HepG2 (cell line): ENCODE results near the gene GDI1. TPM values are rescaled to one million over a fixed set of nuclear protein-coding genes. Genes with fewer than 3 reads are reported as not detected.

Experiments used
- ATAC-seq: fragments of 200-7000 bp; cut with Tn5 transposase; 3 replicates; pipeline ENCODE4 v1.9.1; 2020; ENCODE audit warnings: mild to moderate bottlenecking, moderate library complexity
- BruUV-seq: library from RNA; stranded (reverse); fragments of 400-500 nt; replicated peaks from 2 replicates; lab custom pipeline; 2021; lab: Mats Ljungman, UMichigan
- CTCF ChIA-PET: fragments of 300-600 bp; formaldehyde crosslinking; extraction: SDS; loops from one replicate; lab custom pipeline; 2021; ENCODE audit warnings: low total read pairs, inconsistent platforms, low intra/inter-chr PET ratio; lab: Yijun Ruan, JAX
- POLR2A ChIA-PET: fragments of 350-600 bp; sonication (Branson Sonifier 250); formaldehyde crosslinking; loops from one replicate; lab custom pipeline; 2020; ENCODE audit warnings: antibody characterized with exemption, inconsistent platforms; lab: Yijun Ruan, JAX
- DNase-seq: peaks from one replicate; pipeline ENCODE4 v3.0.0-alpha.2; 2015; ENCODE audit warnings: low spot score
- FAIRE-seq: peaks from 3 replicates; lab custom pipeline; 2011; peaks lifted over from hg19 to GRCh38; lab: Jason Lieb, UNC
- H2AFZ ChIP-seq: one replicate; pipeline ENCODE4 v1.6.1; 2011; ENCODE audit warnings: low read length, inconsistent platforms
- H3K27ac ChIP-seq: fragments of 300-600 bp; 3 replicates; pipeline ENCODE4 v1.8.0; 2011; ENCODE audit warnings: mixed run types, mild to moderate bottlenecking, mixed read lengths, low read length, inconsistent platforms; ENCODE audit not compliant: insufficient read depth; ENCODE audit errors: extremely low read length
- H3K27me3 ChIP-seq, 2 experiments: fragments of 200-600 bp in 1 of 2; 2 replicates in 1 of 2; 3 replicates in 1 of 2; pipeline versions ENCODE4 v1.6.0 to v1.8.0; 2011; ENCODE audit warnings: low read length in 2 of 2, mild to moderate bottlenecking in 2 of 2, moderate library complexity in 2 of 2, inconsistent platforms in 1 of 2; ENCODE audit not compliant: insufficient read depth in 2 of 2, control insufficient read depth in 1 of 2
- H3K36me3 ChIP-seq, 2 experiments: fragments of 200-600 bp in 1 of 2; replicated peaks in 1 of 2; 2 replicates in 1 of 2; 3 replicates in 1 of 2; pipeline versions ENCODE4 v1.5.1 to v1.8.0; 2011; ENCODE audit warnings: low read length in 2 of 2, inconsistent platforms in 1 of 2; ENCODE audit not compliant: insufficient read depth in 2 of 2, control insufficient read depth in 1 of 2
- H3K4me1 ChIP-seq: 2 replicates; pipeline ENCODE4 v1.5.1; 2012; ENCODE audit warnings: low read length, inconsistent platforms; ENCODE audit not compliant: insufficient read depth
- H3K4me2 ChIP-seq: 2 replicates; pipeline ENCODE4 v1.6.0; 2011; ENCODE audit warnings: low read depth, low read length, inconsistent platforms
- H3K4me3 ChIP-seq, 3 experiments: fragments of 200-600 bp in 1 of 3; sonication (generic), shearing (Covaris generic) in 1 of 3; replicated peaks in 1 of 3; 2 replicates each; pipeline ENCODE4 v1.5.1; 2011 to 2016; ENCODE audit warnings: low read length in 3 of 3, inconsistent platforms in 2 of 3, low read depth in 2 of 3, mild to moderate bottlenecking in 2 of 3, control low read depth in 1 of 3, mixed read lengths in 1 of 3; ENCODE audit not compliant: insufficient read depth in 1 of 3
- H3K79me2 ChIP-seq: one replicate; pipeline ENCODE4 v1.6.1; 2011; ENCODE audit warnings: low read length, inconsistent platforms; ENCODE audit not compliant: insufficient read depth
- H3K9ac ChIP-seq: 2 replicates; pipeline ENCODE4 v1.6.0; 2011; ENCODE audit warnings: mild to moderate bottlenecking, low read depth, low read length, inconsistent platforms; ENCODE audit not compliant: insufficient read depth
- H3K9me3 ChIP-seq: 2 replicates; pipeline ENCODE4 v1.5.1; 2012; ENCODE audit warnings: mild to moderate bottlenecking, low read length
- H4K20me1 ChIP-seq: 2 replicates; pipeline ENCODE4 v1.6.0; 2011; ENCODE audit warnings: inconsistent platforms, mild to moderate bottlenecking, low read length, moderate library complexity; ENCODE audit not compliant: insufficient read depth
- ELF3 ChIP-seq: IDR thresholded peaks from 2 replicates; pipeline ENCODE4 v1.6.1; 2016; ENCODE audit warnings: missing genetic modification reagents, missing compliant biosample characterization
- FOSL2 ChIP-seq: sonication (generic); formaldehyde crosslinking; IDR thresholded peaks from 2 replicates; pipeline ENCODE4 v1.4.0; 2020; ENCODE audit warnings: missing genetic modification reagents
- FOXC1 ChIP-seq: sonication (generic); formaldehyde crosslinking; IDR thresholded peaks from 2 replicates; pipeline ENCODE4 v1.8.0; 2022; ENCODE audit warnings: mild to moderate bottlenecking, missing genetic modification reagents, borderline replicate concordance
- GPN1 ChIP-seq: sonication (generic); formaldehyde crosslinking; IDR thresholded peaks from 2 replicates; pipeline ENCODE4 v1.5.1; 2020; ENCODE audit warnings: missing genetic modification reagents, borderline replicate concordance
- HNRNPK ChIP-seq: fragments of 200-400 bp; formaldehyde crosslinking; IDR thresholded peaks from 2 replicates; pipeline ENCODE4 v1.6.1; 2018; ENCODE audit warnings: low read length, low read depth, moderate library complexity, mild to moderate bottlenecking; ENCODE audit not compliant: poor library complexity, severe bottlenecking
- MEIS2 ChIP-seq: sonication (generic); formaldehyde crosslinking; IDR thresholded peaks from 2 replicates; pipeline ENCODE4 v1.9.0; 2021; ENCODE audit warnings: mild to moderate bottlenecking, missing genetic modification reagents
- ZMYM2 ChIP-seq: sonication (generic); formaldehyde crosslinking; IDR thresholded peaks from 2 replicates; pipeline ENCODE4 v1.8.0; 2022; ENCODE audit warnings: mild to moderate bottlenecking, missing genetic modification reagents
- ZNF17 ChIP-seq: sonication (generic); formaldehyde crosslinking; IDR thresholded peaks from 2 replicates; pipeline ENCODE4 v1.5.0; 2020; ENCODE audit warnings: mild to moderate bottlenecking, missing genetic modification reagents
- ZNF550 ChIP-seq: sonication (generic); formaldehyde crosslinking; IDR thresholded peaks from 2 replicates; pipeline ENCODE4 v1.4.0; 2020; ENCODE audit warnings: mild to moderate bottlenecking, missing genetic modification reagents, borderline replicate concordance
- ZNF746 ChIP-seq: sonication (generic); formaldehyde crosslinking; IDR thresholded peaks from 2 replicates; pipeline ENCODE4 v1.8.0; 2022; ENCODE audit warnings: mild to moderate bottlenecking, missing genetic modification reagents
- WGBS: methylation state at CpG from one replicate; pipeline ENCODE4 v1.1.6; 2017; ENCODE audit warnings: low lambda C conversion rate; 5-methylcytosine and 5-hydroxymethylcytosine counted together
- in situ Hi-C: cut with HindIII; loops from 2 replicates; pipeline ENCODE4 v1.10.0; 2017; ENCODE audit warnings: low pct_unique_long_range_greater_than_20kb; ENCODE audit not compliant: extremely low pct_ligation_motif_present
- intact Hi-C: fragments of 100-400 bp; cut with micrococcal nuclease; formaldehyde crosslinking; loops from one replicate; pipeline ENCODE4 v1.10.0; 2022; ENCODE audit not compliant: unreplicated experiment
- polyA plus RNA-seq, 8 experiments: library from polyadenylated mRNA; depleted of rRNA in 3 of 8; stranded (reverse) in 7 of 8; unstranded in 1 of 8; fragments of >200 nt; fragmentation: Illumina TruSeq in 4 of 8; extraction: Trizol in 4 of 8; gene quantifications; 2 replicates each; pipeline versions ENCODE4 v1.2.1 to v1.2.3, GENCODE V29; 2011 to 2016; ENCODE audit warnings: low read depth in 4 of 8, missing spikeins in 1 of 8, mixed read lengths in 1 of 8; ENCODE audit not compliant: insufficient read depth in 1 of 8
- total RNA-seq, 5 experiments: library from RNA; depleted of rRNA; stranded (reverse); fragments of >200 nt; fragmentation: Illumina TruSeq; extraction: Trizol; gene quantifications; 2 replicates each; pipeline ENCODE4 v1.2.3, GENCODE V29; 2016; ENCODE audit warnings: low read depth in 1 of 5
- TF ChIP-seq, protein P1 (sequence below): sonication (generic); formaldehyde crosslinking; IDR thresholded peaks from 2 replicates; pipeline ENCODE4 v1.5.1; 2020; ENCODE audit warnings: mild to moderate bottlenecking, missing genetic modification reagents, moderate library complexity
- TF ChIP-seq, protein P2 (sequence below): sonication (generic); formaldehyde crosslinking; IDR thresholded peaks from 2 replicates; pipeline ENCODE4 v1.5.1; 2020; ENCODE audit warnings: mild to moderate bottlenecking, missing genetic modification reagents
- TF ChIP-seq, protein P3 (sequence below): sonication (generic); formaldehyde crosslinking; IDR thresholded peaks from 2 replicates; pipeline ENCODE4 v1.4.0; 2020; ENCODE audit warnings: missing genetic modification reagents
- TF ChIP-seq, protein P4 (sequence below): sonication (generic); formaldehyde crosslinking; IDR thresholded peaks from 2 replicates; pipeline ENCODE4 v1.9.0; 2021; ENCODE audit warnings: missing genetic modification reagents, mild to moderate bottlenecking, borderline replicate concordance

Gene GDI1
- total and polyA plus RNA-seq, 2 of the 13 experiments (the other 11 are each of a cell fraction or from before 2014, with no cell fraction given): 17.4 to 105 TPM

DNA sequence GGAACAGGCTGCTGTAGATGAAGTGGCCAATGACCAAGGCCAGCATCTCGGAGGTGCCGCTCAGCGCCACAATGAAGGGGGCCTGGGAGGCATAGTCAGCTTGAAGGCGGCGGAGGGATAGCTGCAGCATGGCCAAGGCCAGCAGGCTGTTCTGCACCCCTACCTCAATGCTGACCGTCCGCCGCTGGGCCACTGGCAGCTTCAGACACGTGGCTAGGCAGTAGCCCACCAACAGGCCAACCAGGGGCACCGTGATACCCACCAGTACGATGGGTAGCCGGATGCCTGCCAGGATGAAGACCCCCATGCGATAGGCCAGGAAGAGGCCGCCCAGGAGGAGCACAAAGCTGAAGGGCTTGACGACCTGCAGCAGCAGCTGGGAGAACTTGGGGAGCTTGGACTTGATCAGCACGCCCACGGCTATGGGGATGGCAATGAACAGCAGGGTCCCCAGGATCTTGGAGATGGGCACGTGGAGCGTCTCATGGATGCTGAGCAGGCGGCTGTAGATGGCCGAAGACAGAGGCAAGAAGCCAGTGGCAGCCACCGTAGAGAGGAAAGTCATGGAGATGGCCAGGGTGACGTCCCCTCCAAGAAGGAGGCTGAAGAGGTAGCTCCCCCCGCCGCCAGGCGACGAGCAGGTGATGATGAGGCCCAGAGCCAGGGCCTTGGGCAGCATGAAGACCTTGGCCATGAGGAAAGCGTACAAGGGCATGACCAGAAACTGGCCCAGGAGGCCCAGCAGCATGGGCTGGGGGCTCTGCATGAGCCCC, 50.8 kb downstream of the GDI1 start:
- intact Hi-C loops (no loop called here), in situ Hi-C loops (no loop called here)
- DNase-seq: no peak
- Histone ChIP-seq H3K4me3 (no peak overlapping the region), H3K4me1 (peaks cover 27% of the 10 kb centered on the region), H3K79me2 (no peaks in the 10 kb centered on the region), H3K36me3 (no peaks in the 10 kb centered on the region; a peak in 1 of 5 replicates), H3K27me3 (no peaks in the 10 kb centered on the region), H4K20me1 (no peaks in the 10 kb centered on the region), H3K27ac (no peak overlapping the region), H3K9me3 (no peaks in the 10 kb centered on the region), H3K9ac (no peak overlapping the region), H3K4me2 (no peak overlapping the region), H2AFZ (no peak overlapping the region)
- no peak for FAIRE-seq
- no TSS peak for BruUV-seq
- POLR2A ChIA-PET: interaction anchor here (0.8 to 3.2 kb wide), 2 partner anchors 29 to 54 kb away, joined by 3 to 13 read pairs; partner anchors contain the start of gene FAM3A
- 99% methylated on average over 11 of the region's 28 CpGs for WGBS
- ATAC-seq: no peak
- CTCF ChIA-PET: no interaction called here
- TF ChIP-seq ZMYM2 (CRISPR knock-in tag) (no peak), FOXC1 (CRISPR knock-in tag) (no peak), FOSL2 (CRISPR knock-in tag) (no peak), ZNF746 (CRISPR knock-in tag) (no peak), MEIS2 (CRISPR knock-in tag) (no peak), ZNF17 (CRISPR knock-in tag) (no peak), HNRNPK (no peak), ELF3 (no peak), GPN1 (no peak), ZNF550 (CRISPR knock-in tag) (no peak)
- TF ChIP-seq, protein P1, sequence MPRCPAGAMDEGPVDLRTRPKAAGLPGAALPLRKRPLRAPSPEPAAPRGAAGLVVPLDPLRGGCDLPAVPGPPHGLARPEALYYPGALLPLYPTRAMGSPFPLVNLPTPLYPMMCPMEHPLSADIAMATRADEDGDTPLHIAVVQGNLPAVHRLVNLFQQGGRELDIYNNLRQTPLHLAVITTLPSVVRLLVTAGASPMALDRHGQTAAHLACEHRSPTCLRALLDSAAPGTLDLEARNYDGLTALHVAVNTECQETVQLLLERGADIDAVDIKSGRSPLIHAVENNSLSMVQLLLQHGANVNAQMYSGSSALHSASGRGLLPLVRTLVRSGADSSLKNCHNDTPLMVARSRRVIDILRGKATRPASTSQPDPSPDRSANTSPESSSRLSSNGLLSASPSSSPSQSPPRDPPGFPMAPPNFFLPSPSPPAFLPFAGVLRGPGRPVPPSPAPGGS: no peak
- TF ChIP-seq, protein P2, sequence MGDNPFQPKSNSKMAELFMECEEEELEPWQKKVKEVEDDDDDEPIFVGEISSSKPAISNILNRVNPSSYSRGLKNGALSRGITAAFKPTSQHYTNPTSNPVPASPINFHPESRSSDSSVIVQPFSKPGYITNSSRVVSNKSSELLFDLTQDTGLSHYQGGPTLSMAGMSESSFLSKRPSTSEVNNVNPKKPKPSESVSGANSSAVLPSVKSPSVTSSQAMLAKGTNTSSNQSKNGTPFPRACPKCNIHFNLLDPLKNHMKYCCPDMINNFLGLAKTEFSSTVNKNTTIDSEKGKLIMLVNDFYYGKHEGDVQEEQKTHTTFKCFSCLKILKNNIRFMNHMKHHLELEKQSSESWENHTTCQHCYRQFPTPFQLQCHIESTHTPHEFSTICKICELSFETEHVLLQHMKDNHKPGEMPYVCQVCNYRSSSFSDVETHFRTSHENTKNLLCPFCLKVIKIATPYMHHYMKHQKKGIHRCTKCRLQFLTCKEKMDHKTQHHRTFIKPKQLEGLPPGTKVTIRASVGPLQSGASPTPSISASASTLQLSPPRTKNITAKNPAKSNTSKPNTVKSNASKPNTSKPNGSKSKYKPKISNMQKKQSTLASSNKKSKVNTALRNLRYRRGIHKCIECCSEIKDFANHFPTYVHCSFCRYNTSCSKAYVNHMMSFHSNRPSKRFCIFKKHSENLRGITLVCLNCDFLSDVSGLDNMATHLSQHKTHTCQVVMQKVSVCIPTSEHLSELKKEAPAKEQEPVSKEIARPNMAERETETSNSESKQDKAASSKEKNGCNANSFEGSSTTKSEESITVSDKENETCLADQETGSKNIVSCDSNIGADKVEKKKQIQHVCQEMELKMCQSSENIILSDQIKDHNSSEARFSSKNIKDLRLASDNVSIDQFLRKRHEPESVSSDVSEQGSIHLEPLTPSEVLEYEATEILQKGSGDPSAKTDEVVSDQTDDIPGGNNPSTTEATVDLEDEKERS (CRISPR knock-in tag): no peak
- TF ChIP-seq, protein P3, sequence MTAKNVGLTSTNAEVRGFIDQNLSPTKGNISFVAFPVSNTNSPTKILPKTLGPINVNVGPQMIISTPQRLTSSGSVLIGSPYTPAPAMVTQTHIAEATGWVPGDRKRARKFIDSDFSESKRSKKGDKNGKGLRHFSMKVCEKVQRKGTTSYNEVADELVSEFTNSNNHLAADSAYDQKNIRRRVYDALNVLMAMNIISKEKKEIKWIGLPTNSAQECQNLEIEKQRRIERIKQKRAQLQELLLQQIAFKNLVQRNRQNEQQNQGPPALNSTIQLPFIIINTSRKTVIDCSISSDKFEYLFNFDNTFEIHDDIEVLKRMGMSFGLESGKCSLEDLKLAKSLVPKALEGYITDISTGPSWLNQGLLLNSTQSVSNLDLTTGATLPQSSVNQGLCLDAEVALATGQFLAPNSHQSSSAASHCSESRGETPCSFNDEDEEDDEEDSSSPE: no peak
- TF ChIP-seq, protein P4, sequence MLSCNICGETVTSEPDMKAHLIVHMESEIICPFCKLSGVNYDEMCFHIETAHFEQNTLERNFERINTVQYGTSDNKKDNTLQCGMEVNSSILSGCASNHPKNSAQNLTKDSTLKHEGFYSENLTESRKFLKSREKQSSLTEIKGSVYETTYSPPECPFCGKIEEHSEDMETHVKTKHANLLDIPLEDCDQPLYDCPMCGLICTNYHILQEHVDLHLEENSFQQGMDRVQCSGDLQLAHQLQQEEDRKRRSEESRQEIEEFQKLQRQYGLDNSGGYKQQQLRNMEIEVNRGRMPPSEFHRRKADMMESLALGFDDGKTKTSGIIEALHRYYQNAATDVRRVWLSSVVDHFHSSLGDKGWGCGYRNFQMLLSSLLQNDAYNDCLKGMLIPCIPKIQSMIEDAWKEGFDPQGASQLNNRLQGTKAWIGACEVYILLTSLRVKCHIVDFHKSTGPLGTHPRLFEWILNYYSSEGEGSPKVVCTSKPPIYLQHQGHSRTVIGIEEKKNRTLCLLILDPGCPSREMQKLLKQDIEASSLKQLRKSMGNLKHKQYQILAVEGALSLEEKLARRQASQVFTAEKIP (CRISPR knock-in tag): no peak
